GM10847 (cell line): ENCODE data around the gene GPR3.

ENCODE experiments used
- POLR2A ChIP-seq: IDR thresholded peaks from 2 replicates; pipeline ENCODE4 v1.6.1; 2011; ENCODE audit not compliant: insufficient read length; ENCODE audit errors: extremely low read depth

Gene GPR3

GRCh38 chr1:27417713-27418112 lies 25.3 kb downstream of the GPR3 start:
- no peak for TF ChIP-seq POLR2A

GRCh38 chr1:27418326-27419185 lies 26.1 kb downstream of the GPR3 start:
- TF ChIP-seq POLR2A = no peak

- TF ChIP-seq POLR2A = no peak
Observed at GRCh38 chr1:27423709-27424108, 31.3 kb downstream of the GPR3 start.

GRCh38 chr1:27427329-27427728 lies 34.9 kb downstream of the GPR3 start:
- no peak for TF ChIP-seq POLR2A

GRCh38 chr1:27427816-27428315 lies 35.4 kb downstream of the GPR3 start:
- TF ChIP-seq POLR2A = no peak

GRCh38 chr1:27428316-27429028 lies 36.0 kb downstream of the GPR3 start:
- TF ChIP-seq POLR2A = no peak

GRCh38 chr1:27429029-27429425 lies 36.6 kb downstream of the GPR3 start:
- TF ChIP-seq POLR2A = no peak

- TF ChIP-seq POLR2A = no peak
Observed at GRCh38 chr1:27430903-27431600, 38.6 kb downstream of the GPR3 start.

GRCh38 chr1:27431601-27431940 lies 39.1 kb downstream of the GPR3 start:
- no peak for TF ChIP-seq POLR2A

GRCh38 chr1:27433706-27434105 lies 41.3 kb downstream of the GPR3 start:
- no peak for TF ChIP-seq POLR2A

GRCh38 chr1:27435566-27436203 lies 43.3 kb downstream of the GPR3 start:
- no peak for TF ChIP-seq POLR2A

GRCh38 chr1:27436204-27437159 lies 44.1 kb downstream of the GPR3 start:
- no peak for TF ChIP-seq POLR2A

- no peak for TF ChIP-seq POLR2A
Observed at GRCh38 chr1:27438621-27439061, 46.2 kb downstream of the GPR3 start.

- TF ChIP-seq POLR2A = no peak
Observed at GRCh38 chr1:27439150-27439549, 46.7 kb downstream of the GPR3 start.
